ENCODE results near the gene CIT.

DNA sequence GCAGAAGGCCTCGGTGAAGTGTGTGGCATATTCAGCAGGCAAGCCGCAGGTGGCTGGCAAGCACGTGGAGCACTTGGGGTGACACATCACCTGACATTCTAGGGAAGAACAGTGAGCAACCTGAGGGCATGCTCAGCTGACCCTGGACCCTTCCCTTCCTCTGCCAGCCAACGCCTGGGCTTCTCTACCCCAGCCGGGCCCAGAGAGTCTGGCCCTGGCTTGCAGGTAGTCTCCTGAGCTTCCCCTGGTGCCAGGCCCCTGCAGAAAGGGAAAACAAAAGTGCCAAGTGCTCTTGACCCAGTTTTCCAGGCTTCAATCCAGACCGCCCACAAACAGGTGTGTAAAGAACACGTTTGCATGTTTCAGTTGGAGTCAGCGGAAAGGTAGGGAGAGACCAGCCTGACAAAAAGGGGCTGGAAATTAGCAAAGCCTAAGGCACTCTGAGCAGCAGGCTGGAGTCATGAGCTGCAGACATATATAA is 163.5 kb downstream of the CIT start:
- TF ChIP-seq CTCF (IDR thresholded peaks at IDR 0.05) (no peak), POLR2A (IDR thresholded peaks at IDR 0.05) (no peak)
